GM23338 (cell line): Measurements from ENCODE around the gene FANCL. TPM values are rescaled to one million over a fixed set of nuclear protein-coding genes. Genes with fewer than 3 reads are reported as not detected.

Experiments
- ATAC-seq: fragments of 200-7000 bp; cut with Tn5 transposase; 3 replicates; pipeline ENCODE4 v1.9.1; 2020
- DNase-seq: peaks from one replicate; pipeline ENCODE4 v3.0.0-alpha.2; 2015; ENCODE audit warnings: low spot score
- H2AFZ ChIP-seq: fragments of 200-600 bp; sonication (generic); 2 replicates; pipeline ENCODE4 v1.8.0; 2016; ENCODE audit warnings: antibody characterized with exemption, mild to moderate bottlenecking, moderate library complexity
- H3F3A ChIP-seq: fragments of 200-600 bp; sonication (generic); replicated peaks from 2 replicates; pipeline ENCODE4 v1.8.0; 2017; ENCODE audit warnings: antibody characterized with exemption, mixed run types, low read depth
- H3K27ac ChIP-seq: fragments of 200-600 bp; sonication (generic); 2 replicates; pipeline ENCODE4 v1.6.1; 2016; ENCODE audit warnings: low read depth
- H3K27me3 ChIP-seq: fragments of 200-600 bp; sonication (generic); 2 replicates; pipeline ENCODE4 v1.8.0; 2016; ENCODE audit warnings: mild to moderate bottlenecking, mixed run types, moderate library complexity; ENCODE audit not compliant: insufficient read depth
- H3K36me3 ChIP-seq: fragments of 200-600 bp; sonication (generic); 2 replicates; pipeline ENCODE4 v1.8.0; 2016; ENCODE audit warnings: mild to moderate bottlenecking; ENCODE audit not compliant: insufficient read depth
- H3K4me1 ChIP-seq: fragments of 200-600 bp; sonication (generic); 2 replicates; pipeline ENCODE4 v1.8.0; 2016; ENCODE audit warnings: mild to moderate bottlenecking, moderate library complexity; ENCODE audit not compliant: insufficient read depth
- H3K4me2 ChIP-seq: fragments of 200-600 bp; sonication (generic); 2 replicates; pipeline ENCODE4 v1.7.1; 2017; ENCODE audit warnings: mixed run types
- H3K4me3 ChIP-seq: fragments of 200-600 bp; sonication (generic); 2 replicates; pipeline ENCODE4 v1.6.1; 2016; ENCODE audit warnings: mixed run types
- H3K79me2 ChIP-seq: fragments of 200-600 bp; sonication (generic); replicated peaks from 2 replicates; pipeline ENCODE4 v1.8.0; 2017; ENCODE audit warnings: mild to moderate bottlenecking; ENCODE audit not compliant: insufficient read depth
- H3K9me2 ChIP-seq: fragments of 200-600 bp; sonication (generic); 2 replicates; pipeline ENCODE4 v1.8.0; 2017; ENCODE audit not compliant: insufficient read depth
- H4K20me1 ChIP-seq: fragments of 200-600 bp; sonication (generic); replicated peaks from 2 replicates; pipeline ENCODE4 v1.8.0; 2017; ENCODE audit warnings: mild to moderate bottlenecking; ENCODE audit not compliant: insufficient read depth
- H3K27ac Mint-ChIP-seq: 2 replicates; pipeline ENCODE4 v1.8.0; 2020; ENCODE audit warnings: inconsistent platforms, mild to moderate bottlenecking, moderate library complexity, mixed read lengths
- H3K27me3 Mint-ChIP-seq: 3 replicates; pipeline ENCODE4 v1.8.0; 2022; ENCODE audit warnings: low read depth, mild to moderate bottlenecking, moderate library complexity, mixed read lengths, inconsistent platforms; ENCODE audit not compliant: insufficient read depth, poor library complexity
- H3K36me3 Mint-ChIP-seq: 3 replicates; pipeline ENCODE4 v1.8.0; 2021; ENCODE audit warnings: low read depth, mild to moderate bottlenecking, inconsistent platforms, moderate library complexity, mixed read lengths
- H3K4me1 Mint-ChIP-seq: 3 replicates; pipeline ENCODE4 v1.8.0; 2020; ENCODE audit warnings: mild to moderate bottlenecking, inconsistent platforms, mixed read lengths
- H3K4me3 Mint-ChIP-seq: 3 replicates; pipeline ENCODE4 v1.8.0; 2021; ENCODE audit warnings: moderate library complexity, mild to moderate bottlenecking, inconsistent platforms, mixed read lengths
- H3K9me3 Mint-ChIP-seq: 3 replicates; pipeline ENCODE4 v1.8.0; 2020; ENCODE audit warnings: moderate library complexity, mild to moderate bottlenecking, inconsistent platforms, mixed read lengths
- CREB1 ChIP-seq: fragments of 250-450 bp; sonication (Bioruptor Pico); IDR thresholded peaks from 2 replicates; pipeline ENCODE4 v1.5.0; 2020; ENCODE audit warnings: low read depth, mild to moderate bottlenecking, moderate library complexity
- CTCF ChIP-seq, 2 experiments: fragments of 200-600 bp in 1 of 2; sonication (generic) in 1 of 2; conservative IDR thresholded peaks; 2 replicates each; pipeline versions ENCODE4 v1.5.1 to v1.6.1; 2016 to 2017; ENCODE audit warnings: antibody characterized with exemption in 2 of 2, low read depth in 2 of 2, mild to moderate bottlenecking in 2 of 2, moderate library complexity in 1 of 2
- ETS1 ChIP-seq: IDR thresholded peaks from 2 replicates; pipeline ENCODE4 v1.6.1; 2016; ENCODE audit warnings: antibody characterized with exemption
- EZH2 ChIP-seq: fragments of 200-600 bp; sonication (generic); IDR thresholded peaks from one replicate; pipeline ENCODE4 v1.8.0; 2017; ENCODE audit warnings: antibody characterized with exemption, mild to moderate bottlenecking, low read depth; ENCODE audit not compliant: unreplicated experiment
- JUNB ChIP-seq: IDR thresholded peaks from one replicate; pipeline ENCODE4 v1.6.1; 2016; ENCODE audit warnings: antibody characterized with exemption; ENCODE audit not compliant: unreplicated experiment
- NANOG ChIP-seq: IDR thresholded peaks from 2 replicates; pipeline ENCODE4 v1.6.1; 2016; ENCODE audit warnings: antibody characterized with exemption, borderline replicate concordance
- POLR2AphosphoS5 ChIP-seq: IDR thresholded peaks from 2 replicates; pipeline ENCODE4 v1.6.1; 2016; ENCODE audit warnings: antibody characterized with exemption, low read depth
- REST ChIP-seq: IDR thresholded peaks from one replicate; pipeline ENCODE4 v1.6.1; 2018; ENCODE audit warnings: antibody characterized with exemption; ENCODE audit not compliant: unreplicated experiment
- STAT1 ChIP-seq: IDR thresholded peaks from one replicate; pipeline ENCODE4 v1.6.1; 2016; ENCODE audit warnings: antibody characterized with exemption; ENCODE audit not compliant: unreplicated experiment
- ZNF114 ChIP-seq: fragments of 250-450 bp; sonication (Bioruptor Pico); IDR thresholded peaks from 2 replicates; pipeline ENCODE4 v1.5.0; 2020; ENCODE audit warnings: mild to moderate bottlenecking, moderate library complexity
- ZNF331 ChIP-seq: fragments of 250-450 bp; sonication (Bioruptor Pico); IDR thresholded peaks from 2 replicates; pipeline ENCODE4 v1.5.0; 2020; ENCODE audit warnings: low read depth, mild to moderate bottlenecking, moderate library complexity
- polyA plus RNA-seq: library from polyadenylated mRNA; unstranded; fragments of >200 nt; fragmentation: Nextera tagmentation; extraction: Ambion mirVana; gene quantifications from 2 replicates; pipeline ENCODE4 v1.2.1, GENCODE V29; 2016
- total RNA-seq: library from RNA; depleted of rRNA; stranded (reverse); fragments of >200 nt; shearing (Covaris generic); gene quantifications from 2 replicates; pipeline ENCODE4 v1.2.3, GENCODE V29; 2014

The FANCL gene
- total and polyA plus RNA-seq, 2 experiments from 2014 or later = 90.4 to 97.8 TPM

GRCh38 chr2:58204195-58204959 lies 36.7 kb downstream of the FANCL start (continued):
- TF ChIP-seq EZH2 (no peak), ZNF331 (no peak)

- Histone ChIP-seq H3K27me3 (no peaks in the 10 kb centered on the region), H3K9me2 (no peaks in the 10 kb centered on the region), H4K20me1 (no peaks in the 10 kb centered on the region), H3K36me3 (peaks cover 7% of the 10 kb centered on the region; the same call in 1 of the 2 replicates), H3K27ac (no peak overlapping the region), H3K4me3 (no peak overlapping the region), H3K79me2 (no peaks in the 10 kb centered on the region), H2AFZ (no peak overlapping the region), H3K4me1 (peaks cover 3% of the 10 kb centered on the region; the same call in 1 of the 2 replicates), H3K4me2 (no peak overlapping the region), H3F3A (no peaks in the 10 kb centered on the region)
- H3K36me3 Mint-ChIP-seq = peaks cover 15% of the 10 kb centered on the region; the same call in 2 of the 3 replicates
- no peaks in the 10 kb centered on the region for H3K9me3 Mint-ChIP-seq
- H3K27me3 Mint-ChIP-seq = no peaks in the 10 kb centered on the region
- TF ChIP-seq REST = no peak
- TF ChIP-seq JUNB = no peak
- no peak for TF ChIP-seq ZNF331
- no peak for TF ChIP-seq CREB1 (CRISPR knock-in tag)
- H3K27ac Mint-ChIP-seq = no peak overlapping the region
- H3K4me1 Mint-ChIP-seq = peaks cover 24% of the 10 kb centered on the region
- ATAC-seq = no peak
- no peak overlapping the region for H3K4me3 Mint-ChIP-seq
- DNase-seq = no peak
Observed at GRCh38 chr2:58203018-58203417, 38.1 kb downstream of the FANCL start.

- Histone ChIP-seq H3K4me3 (no peak overlapping the region), H3K4me1 (no peaks in the 10 kb centered on the region), H3K4me2 (no peak overlapping the region), H3K27me3 (no peaks in the 10 kb centered on the region), H3F3A (no peaks in the 10 kb centered on the region), H3K27ac (no peak overlapping the region; the same call in 1 of the 2 replicates), H3K9me2 (no peaks in the 10 kb centered on the region), H2AFZ (no peak overlapping the region), H3K36me3 (peaks cover 7% of the 10 kb centered on the region; the same call in 1 of the 2 replicates), H3K79me2 (no peaks in the 10 kb centered on the region), H4K20me1 (no peaks in the 10 kb centered on the region)
- ATAC-seq (no peak), DNase-seq (no peak)
- H3K27ac Mint-ChIP-seq = no peak overlapping the region
- TF ChIP-seq NANOG = no peak
- TF ChIP-seq POLR2AphosphoS5 = no peak
- no peak for TF ChIP-seq STAT1
- TF ChIP-seq ETS1 = no peak
- TF ChIP-seq ZNF331 = no peak
- TF ChIP-seq ZNF114 (CRISPR knock-in tag) = no peak
- no peak for TF ChIP-seq CTCF (conservative IDR thresholded peaks at IDR 0.05; ENCODE audit: low read depth in 2 of 2)
- no peak for TF ChIP-seq CREB1 (CRISPR knock-in tag)
- no peak for TF ChIP-seq JUNB
- TF ChIP-seq REST = no peak
- no peak overlapping the region for H3K4me3 Mint-ChIP-seq
- peaks cover 19% of the 10 kb centered on the region for H3K4me1 Mint-ChIP-seq
- no peaks in the 10 kb centered on the region for H3K9me3 Mint-ChIP-seq
- peaks cover 16% of the 10 kb centered on the region; the same call in 2 of the 3 replicates for H3K36me3 Mint-ChIP-seq
- H3K27me3 Mint-ChIP-seq = no peaks in the 10 kb centered on the region
Observed at GRCh38 chr2:58202404-58202803, 38.7 kb downstream of the FANCL start.
